Activated T-cell treated with anti-CD3 and anti-CD28 coated beads, Interleukin-2, amount 50 U/mL, for 1 hour (primary cell): ENCODE results near the gene ADAMTSL2.
"Not testable (repeated sequence)": the region's sequence is repeated elsewhere in the genome, so short reads cannot be mapped to it uniquely, and the experiment has no call there.

Experiments used
- DNase-seq: peaks from one replicate; pipeline ENCODE4 v3.0.0-alpha.2; 2020

Gene ADAMTSL2

GRCh38 chr9:133560944-133561343, 26.4 kb downstream of the ADAMTSL2 start:
- DNase-seq = no peak

GRCh38 chr9:133561976-133562554, 27.6 kb downstream of the ADAMTSL2 start:
- no peak for DNase-seq

GRCh38 chr9:133562611-133563290, 28.2 kb downstream of the ADAMTSL2 start:
- no peak for DNase-seq

- no peak for DNase-seq
These were observed 28.8 kb downstream of the ADAMTSL2 start for GRCh38 chr9:133563291-133563796.

- not testable (repeated sequence) for DNase-seq
These were observed 29.3 kb downstream of the ADAMTSL2 start for GRCh38 chr9:133563814-133564213.

- DNase-seq = no peak
These were observed 30.1 kb downstream of the ADAMTSL2 start for GRCh38 chr9:133564451-133565116.

- DNase-seq = no peak
These were observed 31.9 kb downstream of the ADAMTSL2 start for GRCh38 chr9:133566382-133566781.

- no peak for DNase-seq
These were observed 32.3 kb downstream of the ADAMTSL2 start for GRCh38 chr9:133566817-133567216.

GRCh38 chr9:133568186-133568585, 33.7 kb downstream of the ADAMTSL2 start:
- DNase-seq = no peak

GRCh38 chr9:133569121-133569785, 34.7 kb downstream of the ADAMTSL2 start:
- no peak for DNase-seq

- DNase-seq = no peak
These were observed 35.6 kb downstream of the ADAMTSL2 start for GRCh38 chr9:133569891-133570690.

GRCh38 chr9:133570691-133571080, 36.2 kb downstream of the ADAMTSL2 start:
- DNase-seq = no peak

- no peak for DNase-seq
These were observed 36.9 kb downstream of the ADAMTSL2 start for GRCh38 chr9:133571391-133571890.

GRCh38 chr9:133571896-133572595, 37.5 kb downstream of the ADAMTSL2 start:
- DNase-seq = no peak

- no peak for DNase-seq
These were observed 38.4 kb downstream of the ADAMTSL2 start for GRCh38 chr9:133572821-133573361.

- DNase-seq = no peak
These were observed 39.4 kb downstream of the ADAMTSL2 start for GRCh38 chr9:133573791-133574515.

GRCh38 chr9:133574771-133575170, 40.3 kb downstream of the ADAMTSL2 start:
- DNase-seq = no peak

GRCh38 chr9:133575186-133576030, 40.9 kb downstream of the ADAMTSL2 start:
- DNase-seq = no peak

- DNase-seq = no peak
These were observed 41.7 kb downstream of the ADAMTSL2 start for GRCh38 chr9:133576031-133576874.
